GM15510 (cell line): Measurements from ENCODE around the gene ZNF492.
"Not testable (repeated sequence)": the region's sequence is repeated elsewhere in the genome, so short reads cannot be mapped to it uniquely, and the experiment has no call there.

Source experiments
- POLR2A ChIP-seq: IDR thresholded peaks from 3 replicates; pipeline ENCODE4 v1.6.1; 2011; ENCODE audit warnings: borderline replicate concordance; ENCODE audit not compliant: insufficient read length; ENCODE audit errors: extremely low read depth

Gene ZNF492

DNA sequence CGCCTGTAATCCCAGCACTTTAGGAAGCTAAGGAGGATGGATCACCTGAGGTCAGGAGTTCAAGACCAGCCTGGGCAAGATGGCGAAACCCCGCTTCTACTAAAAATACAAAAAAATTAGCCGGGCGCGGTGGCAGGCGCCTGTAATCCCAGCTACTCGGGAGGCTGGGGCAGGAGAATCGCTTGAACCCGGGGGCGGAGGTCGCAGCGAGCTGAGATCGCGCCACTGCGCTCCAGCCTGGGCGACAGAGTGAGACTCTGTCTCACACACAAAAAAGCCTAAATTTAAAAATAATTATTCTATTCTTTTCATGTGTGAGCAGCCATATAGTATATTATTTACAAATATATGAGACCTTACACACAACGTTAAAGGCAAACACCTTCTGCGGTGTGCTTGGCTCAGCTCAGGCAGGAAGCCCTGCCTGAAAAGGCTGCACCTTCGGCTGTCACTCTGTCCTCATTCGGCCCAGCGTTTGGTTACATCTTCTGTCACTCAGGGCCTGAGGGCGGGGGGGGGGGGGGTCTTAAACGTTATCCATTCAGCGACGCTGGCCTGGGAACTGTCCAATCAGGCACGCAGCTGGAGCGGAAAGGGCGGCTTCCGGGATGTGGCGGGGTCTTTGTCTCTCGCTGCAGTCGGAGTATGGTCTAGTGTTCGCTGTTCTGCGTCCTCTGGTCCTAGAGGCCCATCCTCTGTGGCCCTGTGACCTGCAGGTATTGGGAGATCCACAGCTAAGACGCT lies at the start of gene ZNF492:
Gene ZNF492, plus strand, starts transcription at position 619 of the 744 bp plus-strand sequence. CDS start 19,076 bp downstream, outside the sequence.
- not testable (repeated sequence) for TF ChIP-seq POLR2A

DNA sequence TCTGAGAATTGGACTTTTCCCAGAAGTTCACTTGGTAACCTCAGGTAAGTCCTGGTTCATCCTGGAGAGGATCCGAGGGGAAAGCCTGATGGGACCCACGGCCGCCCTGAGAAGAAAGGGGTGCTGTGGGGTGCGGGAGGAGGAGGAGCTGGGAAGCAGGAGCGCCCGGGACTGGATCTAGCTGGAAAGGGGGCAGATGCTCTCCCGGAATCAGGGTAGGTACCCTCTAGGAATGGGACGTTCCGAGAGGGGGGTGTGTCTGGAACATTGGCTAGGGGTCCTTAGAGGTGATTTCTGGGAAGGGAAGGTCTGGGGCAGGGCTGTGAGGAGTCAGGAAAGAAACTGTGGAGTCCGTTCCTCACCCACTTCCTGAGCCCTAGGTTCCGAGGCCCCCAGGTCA lies 38.7 kb upstream of the ZNF492 start:
- no peak for TF ChIP-seq POLR2A

DNA sequence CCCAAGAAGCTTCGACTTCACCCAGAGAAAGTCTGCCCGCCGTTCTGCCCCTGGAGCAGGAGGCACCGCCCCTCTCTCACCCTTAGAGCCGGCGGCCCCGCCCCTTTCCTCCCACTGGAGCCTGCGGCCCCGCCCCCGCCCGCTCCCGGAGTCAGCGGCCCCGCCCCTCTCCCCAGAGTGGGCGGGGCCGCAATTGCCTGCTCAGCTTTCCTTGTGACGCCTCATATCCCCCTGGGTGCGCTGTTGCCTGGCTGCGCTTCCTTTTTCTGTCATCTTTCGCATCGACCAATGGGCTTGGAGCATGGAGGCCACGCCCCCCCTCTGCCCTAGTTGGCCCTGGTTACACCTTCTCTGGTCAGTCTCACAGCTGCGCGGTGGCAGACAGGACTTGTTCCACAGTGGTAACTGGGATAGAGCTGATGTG lies 38.2 kb upstream of the ZNF492 start:
- TF ChIP-seq POLR2A: no peak

DNA sequence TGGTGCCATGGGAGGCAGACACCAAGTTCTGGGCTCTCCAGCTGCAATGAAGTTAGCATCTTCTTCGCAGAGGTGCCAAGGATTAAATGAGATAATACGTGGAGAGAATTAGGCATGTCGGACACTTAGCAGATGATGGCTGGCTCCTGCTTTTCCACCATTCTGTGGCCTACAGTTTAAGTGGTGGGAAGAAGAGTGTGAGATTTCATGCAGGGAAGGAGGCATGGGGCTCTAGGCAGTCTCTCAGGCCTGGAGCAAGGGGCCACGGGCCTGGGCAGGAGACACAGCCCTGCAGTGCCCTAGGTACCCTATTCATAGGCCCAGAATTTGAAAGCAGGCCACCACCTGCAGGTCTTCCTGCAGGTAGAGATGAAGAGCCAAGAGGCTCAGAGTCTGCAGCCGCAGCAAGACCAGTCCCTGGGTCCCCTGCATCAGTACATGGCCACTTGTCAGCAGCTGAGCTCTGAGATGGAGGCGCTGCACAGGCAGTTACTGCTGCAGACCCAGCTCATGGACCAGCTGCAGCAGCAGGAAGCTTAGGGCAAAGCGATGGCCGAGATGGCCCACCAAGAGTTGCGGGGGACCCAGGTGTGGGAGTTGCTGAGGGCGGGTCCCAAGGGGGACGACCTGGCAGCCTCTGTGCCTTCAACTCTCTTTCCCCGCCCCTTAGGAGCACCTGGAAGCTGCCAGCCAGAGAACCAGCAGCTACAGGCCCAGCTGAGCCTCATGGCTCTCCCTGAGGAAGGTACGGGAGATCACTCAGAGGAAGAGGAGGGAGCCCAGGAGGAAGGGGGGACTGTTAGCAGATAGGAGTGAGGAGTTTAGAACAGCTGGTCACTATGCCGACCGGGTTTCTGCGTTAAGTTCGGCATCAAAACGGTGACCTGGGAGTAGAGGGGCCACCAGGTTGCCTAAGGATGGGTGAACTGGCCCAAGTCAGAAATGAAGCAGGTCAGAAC lies 33.2 kb upstream of the ZNF492 start:
- TF ChIP-seq POLR2A: no peak

DNA sequence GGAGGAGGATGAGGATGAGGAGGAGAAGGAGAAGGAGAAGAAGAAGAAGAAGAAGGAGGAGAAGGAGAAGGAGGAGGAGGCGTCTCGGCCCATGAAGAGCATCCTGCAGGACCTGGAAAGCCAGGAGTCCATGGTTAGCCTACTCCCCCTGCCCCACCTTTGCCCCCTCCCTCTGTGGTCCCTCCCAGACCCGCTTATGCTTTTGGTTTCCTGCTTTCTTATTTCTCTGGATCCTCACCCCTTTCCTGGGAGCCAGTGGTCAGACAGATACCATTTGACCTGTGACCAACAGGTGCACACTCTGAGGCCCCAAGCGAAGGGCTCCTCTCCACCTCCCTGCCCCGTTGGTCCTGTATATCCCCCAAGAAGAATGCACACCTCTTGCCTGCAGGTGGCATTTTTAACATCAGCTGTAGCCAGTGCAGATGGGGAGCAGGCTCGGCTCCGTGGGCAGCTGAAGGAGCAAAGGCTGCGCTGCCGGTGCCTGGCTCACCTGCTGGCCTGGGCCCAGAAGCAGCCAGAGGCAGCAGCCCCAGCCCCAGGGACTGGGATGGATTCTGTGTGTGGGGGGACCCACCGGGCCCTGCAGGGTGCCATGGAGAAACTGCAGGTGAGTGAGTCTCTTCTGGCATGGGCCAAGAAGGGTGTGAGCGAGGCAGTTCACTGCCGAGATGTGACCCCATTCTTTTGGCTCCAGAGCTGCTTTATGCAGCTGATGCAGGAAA lies 32.1 kb upstream of the ZNF492 start:
- TF ChIP-seq POLR2A: no peak

DNA sequence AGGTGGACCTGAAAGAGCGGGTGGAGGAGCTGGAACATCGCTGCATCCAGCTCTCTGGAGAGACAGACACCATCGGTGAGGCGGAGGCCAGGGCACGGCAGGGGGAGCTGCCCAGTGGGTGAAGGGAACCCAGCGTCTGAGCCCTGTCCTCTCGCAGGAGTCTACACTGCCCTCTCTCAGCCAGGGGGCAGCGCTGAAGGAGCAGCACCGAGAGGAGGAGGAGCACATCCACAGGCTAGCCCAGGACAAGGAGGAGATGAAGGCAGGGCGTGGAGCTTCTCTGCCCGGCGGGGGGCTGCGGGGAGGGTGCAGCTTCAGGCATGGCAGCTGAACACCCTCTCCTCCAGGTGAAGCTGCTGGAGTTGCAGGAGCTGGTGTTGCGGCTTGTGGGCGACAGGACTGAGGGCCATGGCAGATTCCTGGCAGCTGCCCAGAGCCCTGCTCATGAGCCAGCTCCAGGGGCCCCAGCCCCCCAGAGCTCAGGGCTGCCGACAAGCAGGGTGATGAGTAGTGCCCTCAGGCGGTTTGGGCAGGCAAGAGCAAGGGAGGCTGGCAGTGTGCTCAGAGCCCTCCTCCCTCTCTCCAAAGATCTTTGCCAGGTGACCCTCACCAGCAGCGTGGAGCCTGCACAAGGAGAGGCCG lies 31.4 kb upstream of the ZNF492 start:
- TF ChIP-seq POLR2A: no peak

DNA sequence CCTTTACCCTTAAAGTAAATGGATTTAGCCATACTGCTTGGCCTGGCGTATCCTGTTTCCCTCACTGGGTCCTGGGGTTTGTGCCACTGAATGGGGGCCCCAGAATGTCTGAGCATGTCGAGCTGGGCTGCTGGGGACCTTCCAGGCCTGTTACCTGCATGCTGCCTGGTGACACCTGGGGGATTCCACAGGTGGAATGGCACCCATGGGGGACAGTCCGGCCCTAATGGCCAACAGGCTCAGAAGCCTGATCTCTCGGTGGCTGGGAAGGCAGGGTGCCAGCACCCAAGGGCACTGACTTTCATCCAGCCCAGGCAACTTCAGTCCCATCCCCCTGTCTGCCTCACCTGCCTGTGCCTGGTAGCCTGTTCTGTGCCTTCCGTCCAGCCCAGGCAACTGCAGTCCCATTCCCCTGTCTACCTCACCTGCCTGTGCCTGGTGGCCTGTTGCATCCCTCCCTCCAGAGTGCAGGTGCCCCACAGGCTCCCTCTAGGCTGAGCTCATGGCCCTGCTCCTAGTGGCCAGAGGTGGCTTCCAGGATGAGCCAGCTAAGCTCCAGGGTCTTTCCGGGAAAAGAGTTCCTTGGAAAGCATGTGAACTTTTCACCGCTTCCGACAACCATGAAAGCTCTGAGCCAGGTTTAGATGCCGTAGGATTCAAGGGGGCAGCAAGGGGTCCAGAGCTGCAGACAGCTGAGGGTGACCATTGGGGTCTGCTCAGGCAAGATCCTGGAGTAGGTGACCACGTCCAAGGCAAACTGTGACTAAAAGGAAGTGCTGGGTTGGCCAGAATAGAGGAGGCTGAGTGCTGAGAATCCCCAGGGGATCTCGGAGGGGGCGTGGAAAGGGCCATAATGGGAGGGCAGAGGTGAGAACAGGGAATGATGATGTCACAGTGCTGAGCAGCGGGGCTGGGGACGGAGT lies 30.3 kb upstream of the ZNF492 start:
- no peak for TF ChIP-seq POLR2A

DNA sequence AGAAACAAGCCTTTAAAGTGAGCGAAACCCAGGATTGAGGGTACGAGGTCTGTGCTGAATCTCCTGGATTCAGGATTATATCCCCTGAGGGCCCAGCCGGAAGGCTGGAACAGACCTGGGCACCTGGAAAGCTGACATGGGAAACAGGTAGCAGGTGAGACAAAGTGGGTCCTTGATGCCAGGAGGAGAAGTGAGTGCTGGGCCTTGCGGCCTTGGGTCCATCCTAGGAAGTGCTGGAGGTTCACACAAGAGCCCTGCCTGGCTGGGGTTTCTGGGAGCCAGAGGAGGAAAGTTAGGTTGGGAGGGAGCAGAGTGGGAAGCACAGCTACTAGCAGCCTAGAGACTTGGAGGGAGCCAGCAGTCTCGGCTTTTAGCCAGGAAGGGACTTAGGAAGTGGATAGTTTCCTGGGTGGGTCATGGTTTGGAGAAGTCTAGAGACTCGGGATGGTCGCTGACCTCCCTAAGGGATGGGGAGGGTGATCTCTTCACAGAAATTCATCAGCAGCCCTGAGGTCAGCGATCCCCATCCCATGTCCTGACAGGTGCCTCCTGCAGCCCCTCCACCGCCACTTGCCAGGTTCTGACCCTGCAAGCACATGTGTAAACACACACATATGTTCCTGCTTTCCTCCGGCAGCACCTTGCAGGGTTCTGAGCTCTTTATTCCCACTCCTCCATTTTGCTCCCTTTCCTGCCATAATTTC lies 29.4 kb upstream of the ZNF492 start:
- no peak for TF ChIP-seq POLR2A

DNA sequence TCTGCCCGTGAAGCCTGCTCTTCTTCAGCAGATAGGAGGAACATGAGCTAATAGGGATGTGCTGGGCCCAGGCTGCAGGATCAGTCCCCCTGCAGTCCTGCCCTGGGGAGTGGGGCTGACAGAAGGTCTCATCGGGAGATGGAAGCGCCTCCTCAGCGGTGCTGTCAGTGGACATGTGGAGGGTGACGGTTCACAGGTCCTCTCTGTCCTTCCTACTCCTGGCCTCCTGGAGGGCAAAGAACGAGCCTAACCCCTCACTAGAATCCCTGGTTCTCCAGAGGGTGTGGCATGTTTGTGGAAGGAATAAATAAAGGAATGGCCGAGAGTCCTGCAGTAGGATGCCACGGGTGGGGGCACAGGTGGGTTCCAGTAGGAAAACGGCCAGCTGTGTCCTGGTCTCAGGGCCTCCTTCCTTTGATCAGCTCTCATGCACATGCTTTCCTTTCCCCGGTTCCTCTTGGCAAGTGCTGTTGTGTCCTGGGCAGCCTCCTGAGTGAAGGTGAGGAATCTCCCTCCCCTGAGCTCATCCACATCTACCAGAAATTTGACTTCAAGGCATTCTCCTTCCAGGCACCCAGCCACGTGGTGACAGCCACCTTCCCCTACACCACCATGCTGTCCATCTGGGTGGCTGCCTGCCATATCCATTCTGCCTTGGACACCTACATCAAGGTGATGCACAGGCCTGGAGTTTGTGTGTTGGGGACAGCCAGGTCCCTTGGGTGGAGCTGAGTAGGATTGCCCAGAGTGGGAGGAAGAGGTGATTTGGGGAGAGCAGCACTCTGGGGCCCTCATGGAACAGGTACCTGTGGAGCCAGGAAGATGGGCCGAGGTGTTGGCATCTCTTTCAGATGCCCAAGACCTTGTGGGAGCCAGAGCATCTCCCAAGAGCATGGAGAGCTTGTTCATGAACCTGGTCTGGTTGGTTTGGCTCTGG lies 28.6 kb upstream of the ZNF492 start:
- no peak for TF ChIP-seq POLR2A

DNA sequence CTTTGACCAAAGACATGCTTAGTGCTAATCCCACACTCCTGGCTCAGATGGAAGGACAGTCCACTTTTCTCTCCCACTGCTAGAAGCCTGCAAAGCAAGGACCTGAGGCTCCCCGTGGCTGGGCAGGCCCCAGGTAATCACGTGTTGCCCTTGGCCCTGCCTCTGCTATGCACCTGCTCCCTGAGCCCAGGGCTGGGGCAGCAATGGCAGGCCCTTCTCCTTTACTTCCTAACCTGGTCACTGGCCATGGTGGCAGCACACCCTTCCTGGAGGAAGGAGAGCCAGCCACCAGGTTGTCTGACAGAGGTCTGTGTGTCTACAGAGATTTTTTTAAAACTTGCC lies 27.9 kb upstream of the ZNF492 start:
- no peak for TF ChIP-seq POLR2A

DNA sequence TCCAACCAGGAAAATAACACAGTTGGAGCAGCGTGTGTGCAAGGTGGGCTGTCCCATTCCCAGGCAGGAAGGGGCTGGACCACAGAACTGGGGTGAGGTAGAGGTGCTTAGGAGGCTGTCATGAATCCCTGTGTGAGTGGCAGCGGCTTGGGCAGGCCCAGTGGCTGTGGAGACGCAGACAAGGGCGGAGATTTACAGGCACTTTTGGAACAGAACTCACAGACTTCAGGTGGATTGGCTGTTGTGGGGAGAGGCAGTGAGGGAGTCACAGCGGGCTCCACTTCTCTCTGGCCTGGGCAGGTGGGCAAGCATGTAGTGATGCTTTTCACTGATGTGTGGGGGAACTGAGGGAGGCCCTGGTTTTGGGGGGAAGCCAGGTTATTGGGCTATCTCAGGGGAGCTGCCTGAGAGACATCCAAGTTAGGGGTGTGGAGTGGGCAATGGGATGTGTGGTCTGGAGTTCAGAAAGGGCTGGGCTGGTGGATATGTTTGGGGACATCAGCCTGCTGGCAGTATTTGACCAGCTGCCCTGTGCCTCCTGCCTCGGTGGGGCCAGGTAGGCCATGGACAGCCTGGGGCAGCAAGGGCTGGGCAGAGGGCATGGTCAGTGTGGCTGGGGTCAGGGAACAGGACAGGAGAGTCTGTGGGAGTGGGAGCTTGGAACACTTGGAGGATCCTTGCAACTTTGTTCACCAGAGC lies 27.0 kb upstream of the ZNF492 start:
- TF ChIP-seq POLR2A: no peak
